Measurements from ENCODE around the gene CCDC28A.

GRCh38 chr6:138821519-138821918, 48.0 kb downstream of the CCDC28A start:
- TF ChIP-seq CTCF (conservative IDR thresholded peaks at IDR 0.05 in 1 of 2, IDR thresholded peaks at IDR 0.05 in 1 of 2; ENCODE audit: extremely low read depth in 1 of 2, insufficient read depth in 1 of 2, low read depth in 1 of 2, low read length in 2 of 2) (no peak), EZH2 (IDR thresholded peaks at IDR 0.05; ENCODE audit: borderline replicate concordance, low read length) (no peak)

Measured in mammary epithelial cell (primary cell).